K562 (cell line): Measurements from ENCODE around the gene CCR6. TPM values are rescaled to one million over a fixed set of nuclear protein-coding genes. Genes with fewer than 3 reads are reported as not detected.

Experiments
- ATAC-seq: fragments of 200-7000 bp; cut with Tn5 transposase; 3 replicates; pipeline ENCODE4 v1.9.1; 2020; ENCODE audit warnings: moderate library complexity
- BruUV-seq: library from RNA; stranded (reverse); fragments of 400-500 nt; replicated peaks from 2 replicates; lab custom pipeline; 2021; lab: Mats Ljungman, UMichigan
- CTCF ChIA-PET: fragments of 300-600 bp; formaldehyde crosslinking; extraction: SDS; loops from one replicate; lab custom pipeline; 2021; ENCODE audit warnings: low intra/inter-chr PET ratio; lab: Yijun Ruan, JAX
- POLR2A ChIA-PET: fragments of 300-600, 350-650 bp; sonication (Branson Sonifier 250); formaldehyde crosslinking; extraction: SDS; loops from one replicate; lab custom pipeline; 2021; ENCODE audit warnings: antibody characterized with exemption, inconsistent platforms; lab: Yijun Ruan, JAX
- DNase-seq, 4 experiments: peaks; one replicate each; pipeline versions ENCODE4 v3.0.0 to v3.0.0-alpha.2; 2011 to 2018; ENCODE audit warnings: low spot score in 3 of 4, mixed read lengths in 3 of 4; ENCODE audit errors: extremely low read depth in 1 of 4
- FAIRE-seq: peaks from 2 replicates; lab custom pipeline; 2011; peaks lifted over from hg19 to GRCh38; lab: Jason Lieb, UNC
- H2AFZ ChIP-seq: 2 replicates; pipeline ENCODE4 v1.6.0; 2011; ENCODE audit warnings: low read depth, low read length, control low read depth, inconsistent platforms
- H3K27ac ChIP-seq: fragments of 200-600 bp; 3 replicates; pipeline ENCODE4 v1.8.0; 2011; ENCODE audit warnings: low read depth, mild to moderate bottlenecking, control low read depth, inconsistent platforms, low read length, moderate library complexity, mixed read lengths; ENCODE audit errors: extremely low read depth
- H3K27me3 ChIP-seq, 2 experiments: fragments of 300-600 bp in 1 of 2; 2 replicates in 1 of 2; 3 replicates in 1 of 2; pipeline versions ENCODE4 v1.6.0 to v1.8.0; 2011; ENCODE audit warnings: inconsistent platforms in 2 of 2, low read length in 2 of 2, mild to moderate bottlenecking in 1 of 2, mixed read lengths in 1 of 2, moderate library complexity in 1 of 2; ENCODE audit not compliant: control insufficient read depth in 2 of 2, insufficient read depth in 2 of 2
- H3K36me3 ChIP-seq: fragments of 300-600 bp; 3 replicates; pipeline ENCODE4 v1.8.0; 2011; ENCODE audit warnings: mild to moderate bottlenecking, low read length, inconsistent platforms; ENCODE audit not compliant: control insufficient read depth, insufficient read depth
- H3K4me1 ChIP-seq, 2 experiments: fragments of 200-600 bp in 1 of 2; replicated peaks in 1 of 2; 2 replicates in 1 of 2; 3 replicates in 1 of 2; pipeline versions ENCODE4 v1.5.1 to v1.8.0; 2011; ENCODE audit warnings: inconsistent platforms in 2 of 2, low read length in 2 of 2, mild to moderate bottlenecking in 1 of 2, mixed read lengths in 1 of 2, moderate library complexity in 1 of 2; ENCODE audit not compliant: control insufficient read depth in 2 of 2, insufficient read depth in 2 of 2
- H3K4me2 ChIP-seq: 2 replicates; pipeline ENCODE4 v1.6.1; 2011; ENCODE audit warnings: low read length, control low read depth, inconsistent platforms, mixed read lengths; ENCODE audit not compliant: insufficient read depth
- H3K4me3 ChIP-seq: fragments of 200-600 bp; sonication (generic), shearing (Covaris generic); 2 replicates; pipeline ENCODE4 v1.5.1; 2016; ENCODE audit warnings: control low read depth, inconsistent platforms
- H3K79me2 ChIP-seq: fragments of 200-600 bp; 3 replicates; pipeline ENCODE4 v1.8.0; 2011; ENCODE audit warnings: low read length, inconsistent platforms; ENCODE audit not compliant: control insufficient read depth, insufficient read depth
- H3K9ac ChIP-seq, 2 experiments: 2 replicates each; pipeline versions ENCODE4 v1.6.0 to v1.6.1; 2011; ENCODE audit warnings: low read depth in 2 of 2, low read length in 2 of 2, control low read depth in 1 of 2, inconsistent platforms in 1 of 2, mild to moderate bottlenecking in 1 of 2, mixed read lengths in 1 of 2; ENCODE audit not compliant: insufficient read depth in 1 of 2
- H3K9me1 ChIP-seq: one replicate; pipeline ENCODE4 v1.6.0; 2011; ENCODE audit warnings: inconsistent platforms, mild to moderate bottlenecking, low read length, moderate library complexity; ENCODE audit not compliant: control insufficient read depth, insufficient read depth
- H3K9me3 ChIP-seq: replicated peaks from 2 replicates; pipeline ENCODE4 v1.5.1; 2011; ENCODE audit warnings: low read depth, low read length, inconsistent platforms; ENCODE audit not compliant: control insufficient read depth, insufficient read depth
- H4K20me1 ChIP-seq: replicated peaks from 2 replicates; pipeline ENCODE4 v1.6.1; 2011; ENCODE audit warnings: low read length, inconsistent platforms, mixed read lengths; ENCODE audit not compliant: control insufficient read depth, insufficient read depth
- DACH1 ChIP-seq: fragments of 450-650 bp; IDR thresholded peaks from 2 replicates; pipeline ENCODE4 v1.6.1; 2018; ENCODE audit not compliant: partially characterized antibody
- EP400 ChIP-seq: fragments of 450-650 bp; IDR thresholded peaks from 2 replicates; pipeline ENCODE4 v1.6.1; 2017; ENCODE audit warnings: antibody characterized with exemption, mild to moderate bottlenecking, moderate library complexity
- FUS ChIP-seq: fragments of 200-400 bp; formaldehyde crosslinking; optimal IDR thresholded peaks from 2 replicates; pipeline ENCODE3; 2017; ENCODE audit warnings: low read depth, low read length
- IRF2 ChIP-seq: sonication (generic); formaldehyde crosslinking; IDR thresholded peaks from 2 replicates; pipeline ENCODE4 v1.8.1; 2022; ENCODE audit warnings: mild to moderate bottlenecking, missing genetic modification reagents
- KLF13 ChIP-seq: fragments of 450-650 bp; IDR thresholded peaks from 2 replicates; pipeline ENCODE4 v1.6.1; 2016; ENCODE audit warnings: missing genetic modification characterization, low read depth, mild to moderate bottlenecking, missing compliant biosample characterization, moderate library complexity, borderline replicate concordance
- KLF16 ChIP-seq: IDR thresholded peaks from 2 replicates; pipeline ENCODE4 v1.6.1; 2016; ENCODE audit warnings: antibody characterized with exemption
- MAX ChIP-seq: sonication (generic); formaldehyde crosslinking; IDR thresholded peaks from 2 replicates; pipeline ENCODE4 v1.9.0; 2022; ENCODE audit warnings: mild to moderate bottlenecking, missing genetic modification reagents
- MYNN ChIP-seq, 2 experiments: sonication (generic); formaldehyde crosslinking in 1 of 2; IDR thresholded peaks; 2 replicates each; pipeline versions ENCODE4 v1.5.0 to v1.6.1; 2016 to 2020; ENCODE audit warnings: antibody characterized with exemption in 1 of 2, missing genetic modification reagents in 1 of 2
- POLR2B ChIP-seq: fragments of 450-650 bp; IDR thresholded peaks from 2 replicates; pipeline ENCODE4 v1.6.1; 2018; ENCODE audit warnings: low read depth; ENCODE audit not compliant: partially characterized antibody
- POLR3G ChIP-seq: IDR thresholded peaks from 2 replicates; pipeline ENCODE4 v1.6.1; 2011; ENCODE audit not compliant: insufficient read length, insufficient replicate concordance; ENCODE audit errors: extremely low read depth
- PREB ChIP-seq: sonication (generic); formaldehyde crosslinking; IDR thresholded peaks from 2 replicates; pipeline ENCODE4 v1.8.1; 2023; ENCODE audit warnings: mild to moderate bottlenecking, missing genetic modification reagents
- SMAD3 ChIP-seq: fragments of 450-650 bp; formaldehyde crosslinking; conservative IDR thresholded peaks from 2 replicates; pipeline ENCODE4 v1.4.0; 2020; ENCODE audit warnings: mild to moderate bottlenecking
- STAT5A ChIP-seq: IDR thresholded peaks from 2 replicates; pipeline ENCODE4 v1.6.1; 2012; ENCODE audit warnings: low read length, inconsistent platforms, borderline replicate concordance
- ZBED1 ChIP-seq: IDR thresholded peaks from 2 replicates; pipeline ENCODE4 v1.6.1; 2014
- ZC3H11A ChIP-seq: IDR thresholded peaks from 2 replicates; pipeline ENCODE4 v1.6.1; 2012; ENCODE audit warnings: low read depth, low read length, improper control_type of control experiment
- ZEB2 ChIP-seq: fragments of 450-650 bp; IDR thresholded peaks from 2 replicates; pipeline ENCODE4 v1.6.1; 2016
- ZFP36 ChIP-seq: fragments of 150-350 bp; IDR thresholded peaks from 2 replicates; pipeline ENCODE4 v1.6.1; 2018; ENCODE audit warnings: low read length, low read depth; ENCODE audit not compliant: partially characterized antibody
- ZFPM2 ChIP-seq: fragments of 250-450 bp; sonication (Bioruptor Pico); IDR thresholded peaks from 2 replicates; pipeline ENCODE4 v1.5.1; 2022; ENCODE audit warnings: mild to moderate bottlenecking
- ZNF277 ChIP-seq: fragments of 250-450 bp; sonication (Bioruptor Pico); IDR thresholded peaks from 2 replicates; pipeline ENCODE4 v1.8.0; 2022; ENCODE audit warnings: inconsistent platforms, mild to moderate bottlenecking, moderate library complexity, borderline replicate concordance
- ZNF644 ChIP-seq: fragments of 200-800 bp; sonication (Bioruptor generic); IDR thresholded peaks from 2 replicates; pipeline ENCODE4 v1.6.1; 2016; ENCODE audit warnings: low read depth, missing genetic modification characterization, missing compliant biosample characterization
- WGBS: fragments of 100-300 bp; shearing (Covaris generic); methylation state at CpG from one replicate; pipeline ENCODE4 v1.1.6; 2016; ENCODE audit warnings: low coverage, mixed read lengths; ENCODE audit not compliant: insufficient coverage; ENCODE audit errors: missing lambda C conversion rate; 5-methylcytosine and 5-hydroxymethylcytosine counted together
- in situ Hi-C: fragments of 300-500 bp; cut with MboI; formaldehyde crosslinking; loops from 4 replicates; pipeline ENCODE4 v1.15.0; 2018; ENCODE audit warnings: inconsistent platforms, mixed read lengths
- intact Hi-C: fragments of 100-400 bp; cut with micrococcal nuclease; formaldehyde crosslinking; loops from 2 replicates; pipeline ENCODE4 v1.14.2; 2022
- polyA plus RNA-seq, 8 experiments: library from polyadenylated mRNA; depleted of rRNA in 4 of 8; stranded (reverse) in 5 of 8; unstranded in 3 of 8; fragments of >200 nt; fragmentation: Nextera tagmentation in 2 of 8; fragmentation: Illumina TruSeq in 1 of 8; extraction: Ambion mirVana in 2 of 8; extraction: Trizol in 1 of 8; gene quantifications; 2 replicates each; pipeline versions ENCODE4 v1.2.1 to v1.2.3, GENCODE V29; 2011 to 2014; ENCODE audit warnings: inconsistent platforms in 1 of 8, missing spikeins in 1 of 8
- total RNA-seq, 7 experiments: library from RNA; depleted of rRNA in 6 of 7; stranded (reverse); fragments of >200 nt in 6 of 7; fragmentation: Illumina TruSeq in 2 of 7; extraction: Trizol in 2 of 7; gene quantifications; 2 replicates each; pipeline versions ENCODE4 v1.2.1 to v1.2.3, GENCODE V29; 2011 to 2021; ENCODE audit warnings: low replicate concordance in 1 of 7

The CCR6 gene
- total and polyA plus RNA-seq, 9 of the 15 experiments (the other 6 are each of a cell fraction or from before 2014, with no cell fraction given), result not detected

DNA sequence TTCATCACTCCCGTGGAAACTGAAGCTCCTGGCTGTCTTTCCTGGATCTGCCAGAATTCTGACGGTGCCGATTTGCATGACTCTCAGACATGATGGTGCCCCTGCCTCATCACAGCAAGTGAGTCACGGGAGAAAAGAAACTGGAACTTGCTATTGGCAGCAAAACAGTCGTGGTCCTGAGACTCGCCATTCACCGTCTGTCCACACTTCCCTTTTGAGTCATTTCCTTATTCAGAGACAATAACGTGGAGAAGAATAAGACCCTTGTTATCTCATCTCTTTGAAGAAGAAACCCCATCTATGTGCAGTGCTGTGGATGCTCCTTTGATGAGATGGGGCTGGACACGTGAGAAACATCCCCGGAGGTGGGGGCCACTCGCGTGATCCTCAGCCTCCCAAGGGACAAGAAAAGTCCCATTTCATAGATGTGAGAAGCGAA is 30.6 kb downstream of the CCR6 start (continued):
- no peak for TF ChIP-seq IRF2 (CRISPR knock-in tag)
- no peak for TF ChIP-seq ZC3H11A
- no peak for TF ChIP-seq PREB (CRISPR knock-in tag)
- TF ChIP-seq POLR2B, result no peak

DNA sequence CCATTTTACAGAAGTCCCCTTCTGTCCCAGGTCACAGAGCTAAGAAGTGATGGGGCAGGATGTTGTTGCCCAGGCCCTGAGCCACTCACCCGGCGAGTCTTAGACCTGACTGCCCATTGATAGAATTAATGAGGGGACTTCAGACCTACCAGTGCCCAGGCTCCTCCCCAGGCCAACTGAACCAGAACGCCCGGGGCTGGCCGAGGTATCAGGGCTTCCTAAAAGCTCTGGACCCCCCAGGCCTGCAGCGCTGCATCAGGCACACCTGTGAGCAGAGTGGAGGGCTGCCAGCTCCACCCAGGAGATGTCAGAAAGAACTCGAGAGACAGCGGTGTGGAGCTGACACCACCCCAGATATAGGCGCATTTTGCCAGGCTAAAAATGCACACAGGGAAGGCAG is 31.4 kb downstream of the CCR6 start:
- Histone ChIP-seq H3K27ac (no peak overlapping the region), H4K20me1 (no peaks in the 10 kb centered on the region; the same call in 1 of the 2 replicates), H3K9ac (no peak overlapping the region), H3K36me3 (no peaks in the 10 kb centered on the region), H2AFZ (no peak overlapping the region), H3K9me3 (no peaks in the 10 kb centered on the region), H3K4me3 (no peak overlapping the region), H3K27me3 (peaks cover 68 to 73% of the 10 kb centered on the region in 2 experiments), H3K4me2 (no peak overlapping the region), H3K4me1 (peaks cover 0 to 5% of the 10 kb centered on the region in 2 experiments; a peak in 1 of 5 replicates), H3K9me1 (no peaks in the 10 kb centered on the region), H3K79me2 (no peaks in the 10 kb centered on the region)
- WGBS, result under 1% methylated on average over 9 of the region's 9 CpGs
- BruUV-seq, result no TSS peak
- in situ Hi-C loops (no loop called here), intact Hi-C loops (no loop called here)
- CTCF ChIA-PET, result no interaction called here
- POLR2A ChIA-PET, result no interaction called here
- no peak for ATAC-seq
- DNase-seq, result no peak
- no peak for FAIRE-seq
- no peak for TF ChIP-seq ZNF277
- TF ChIP-seq MAX (CRISPR knock-in tag), result no peak
- no peak for TF ChIP-seq FUS
- no peak for TF ChIP-seq ZFPM2
- no peak for TF ChIP-seq POLR3G
- TF ChIP-seq ZEB2, result no peak
- TF ChIP-seq ZFP36, result no peak
- no peak for TF ChIP-seq DACH1
- no peak for TF ChIP-seq STAT5A
- no peak for TF ChIP-seq KLF13
- TF ChIP-seq EP400, result no peak
- TF ChIP-seq ZNF644 (tag), result no peak
- no peak for TF ChIP-seq KLF16
- no peak for TF ChIP-seq SMAD3 (CRISPR knock-in tag)
- no peak for TF ChIP-seq MYNN (IDR thresholded peaks at IDR 0.05)
- no peak for TF ChIP-seq MYNN (CRISPR knock-in tag; IDR thresholded peaks at IDR 0.05)
- TF ChIP-seq ZBED1, result no peak
